GM12878 (cell line): ENCODE data around the gene NOS3. TPM values are rescaled to one million over a fixed set of nuclear protein-coding genes. Genes with fewer than 3 reads are reported as not detected.

Source experiments
- ATAC-seq: fragments of 200-7000 bp; cut with Tn5 transposase; 3 replicates; pipeline ENCODE4 v1.9.1; 2020; ENCODE audit warnings: mild to moderate bottlenecking, moderate library complexity
- BruUV-seq: library from RNA; stranded (reverse); fragments of 400-500 nt; replicated peaks from 2 replicates; lab custom pipeline; 2021; lab: Mats Ljungman, UMichigan
- CTCF ChIA-PET: fragments of 300-600 bp; sonication (Branson Sonifier 250); formaldehyde crosslinking; extraction: SDS; loops from one replicate; lab custom pipeline; 2021; ENCODE audit warnings: inconsistent platforms; lab: Yijun Ruan, JAX
- POLR2A ChIA-PET: fragments of 350-600 bp; formaldehyde crosslinking; extraction: SDS; loops from one replicate; lab custom pipeline; 2021; ENCODE audit warnings: inconsistent platforms; lab: Charles Lee
- RAD21 ChIA-PET: fragments of 300-600 bp; sonication (Branson Sonifier 250); formaldehyde crosslinking; loops from one replicate; lab custom pipeline; 2023; ENCODE audit warnings: antibody characterized with exemption; ENCODE audit not compliant: unreplicated experiment; lab: Charles Lee
- SMC1A ChIA-PET: fragments of 300-600 bp; sonication (Branson Sonifier 250); formaldehyde crosslinking; loops from one replicate; lab custom pipeline; 2023; ENCODE audit not compliant: unreplicated experiment, uncharacterized antibody; lab: Charles Lee
- DNase-seq: peaks from one replicate; pipeline ENCODE4 v3.0.0-alpha.2; 2011; ENCODE audit warnings: low read depth, low spot score
- FAIRE-seq: peaks from 3 replicates; lab custom pipeline; 2011; peaks lifted over from hg19 to GRCh38; lab: Jason Lieb, UNC
- H2AFZ ChIP-seq: 2 replicates; pipeline ENCODE4 v1.6.0; 2011; ENCODE audit warnings: low read depth, low read length, control low read depth; ENCODE audit not compliant: control insufficient read depth
- H3K27ac ChIP-seq: 2 replicates; pipeline ENCODE4 v1.5.1; 2011; ENCODE audit warnings: control low read depth; ENCODE audit not compliant: control insufficient read depth, insufficient read depth
- H3K27me3 ChIP-seq, 2 experiments: replicated peaks in 1 of 2; 2 replicates each; pipeline versions ENCODE4 v1.6.0 to v1.6.1; 2011; ENCODE audit warnings: low read length in 1 of 2; ENCODE audit not compliant: control insufficient read depth in 2 of 2, insufficient read depth in 2 of 2
- H3K36me3 ChIP-seq, 2 experiments: 2 replicates each; pipeline ENCODE4 v1.5.1; 2011; ENCODE audit warnings: low read length in 1 of 2; ENCODE audit not compliant: control insufficient read depth in 2 of 2, insufficient read depth in 2 of 2
- H3K4me1 ChIP-seq: 2 replicates; pipeline ENCODE4 v1.6.1; 2011; ENCODE audit warnings: mild to moderate bottlenecking, low read length, moderate library complexity, mixed read lengths; ENCODE audit not compliant: control insufficient read depth, insufficient read depth
- H3K4me2 ChIP-seq: 2 replicates; pipeline ENCODE4 v1.6.0; 2011; ENCODE audit warnings: control low read depth; ENCODE audit not compliant: control insufficient read depth, insufficient read depth
- H3K4me3 ChIP-seq: fragments of 200-600 bp; sonication (generic); 2 replicates; pipeline ENCODE4 v1.5.1; 2016
- H3K79me2 ChIP-seq: 2 replicates; pipeline ENCODE4 v1.6.0; 2011; ENCODE audit warnings: low read length; ENCODE audit not compliant: control insufficient read depth, insufficient read depth
- H3K9ac ChIP-seq: 2 replicates; pipeline ENCODE4 v1.8.0; 2011; ENCODE audit warnings: low read length, control low read depth, mixed read lengths; ENCODE audit not compliant: control insufficient read depth, insufficient read depth
- H3K9me3 ChIP-seq: replicated peaks from 3 replicates; pipeline ENCODE4 v1.5.1; 2011; ENCODE audit warnings: mild to moderate bottlenecking, low read length; ENCODE audit not compliant: control insufficient read depth, insufficient read depth
- H4K20me1 ChIP-seq: 2 replicates; pipeline ENCODE4 v1.6.0; 2011; ENCODE audit not compliant: control insufficient read depth, insufficient read depth
- CTCF ChIP-seq, 3 experiments: IDR thresholded peaks in 2 of 3; conservative IDR thresholded peaks in 1 of 3; 2 replicates each; pipeline ENCODE4 v1.5.1; 2011; ENCODE audit warnings: low read depth in 3 of 3, low read length in 3 of 3, mild to moderate bottlenecking in 3 of 3, control low read depth in 2 of 3, moderate library complexity in 2 of 3, inconsistent platforms in 1 of 3, mixed read lengths in 1 of 3; ENCODE audit not compliant: control insufficient read depth in 2 of 3, insufficient read depth in 1 of 3; ENCODE audit errors: extremely low read depth in 1 of 3
- DPF2 ChIP-seq: fragments of 450-650 bp; IDR thresholded peaks from 2 replicates; pipeline ENCODE4 v1.6.1; 2017; ENCODE audit warnings: mild to moderate bottlenecking
- EZH2 ChIP-seq: IDR thresholded peaks from 2 replicates; pipeline ENCODE4 v1.6.1; 2012; ENCODE audit warnings: low read depth, mild to moderate bottlenecking, control low read depth, inconsistent platforms, low read length, borderline replicate concordance; ENCODE audit not compliant: control insufficient read depth
- MEF2A ChIP-seq: IDR thresholded peaks from 2 replicates; pipeline ENCODE4 v1.6.1; 2011; ENCODE audit warnings: low read depth, mild to moderate bottlenecking, low read length, moderate library complexity; ENCODE audit not compliant: insufficient read depth
- PAX8 ChIP-seq: fragments of 450-650 bp; IDR thresholded peaks from 2 replicates; pipeline ENCODE4 v1.6.1; 2017; ENCODE audit warnings: mild to moderate bottlenecking, moderate library complexity
- POLR2AphosphoS5 ChIP-seq: IDR thresholded peaks from 2 replicates; pipeline ENCODE4 v1.6.1; 2011; ENCODE audit warnings: mild to moderate bottlenecking, low read length, inconsistent platforms
- RAD21 ChIP-seq: IDR thresholded peaks from 2 replicates; pipeline ENCODE4 v1.6.1; 2011; ENCODE audit warnings: mild to moderate bottlenecking, low read depth, low read length, moderate library complexity; ENCODE audit not compliant: insufficient read depth
- SMC3 ChIP-seq: IDR thresholded peaks from 2 replicates; pipeline ENCODE4 v1.6.1; 2011; ENCODE audit warnings: low read length, improper control_type of control experiment, borderline replicate concordance
- TCF12 ChIP-seq: IDR thresholded peaks from 2 replicates; pipeline ENCODE4 v1.6.1; 2011; ENCODE audit warnings: low read depth, mild to moderate bottlenecking, low read length
- YBX1 ChIP-seq: fragments of 450-650 bp; IDR thresholded peaks from 2 replicates; pipeline ENCODE4 v1.6.1; 2016; ENCODE audit warnings: antibody characterized with exemption
- YY1 ChIP-seq: IDR thresholded peaks from 2 replicates; pipeline ENCODE4 v1.6.1; 2011; ENCODE audit warnings: low read depth, mild to moderate bottlenecking, low read length
- ZNF384 ChIP-seq: IDR thresholded peaks from 2 replicates; pipeline ENCODE4 v1.6.1; 2012; ENCODE audit warnings: low read depth, mild to moderate bottlenecking, low read length, improper control_type of control experiment, borderline replicate concordance
- WGBS: methylation state at CpG from one replicate; pipeline ENCODE4 v1.1.6; 2016; ENCODE audit warnings: low lambda C conversion rate; ENCODE audit not compliant: insufficient replicate concordance, insufficient coverage; ENCODE audit errors: missing lambda C conversion rate; 5-methylcytosine and 5-hydroxymethylcytosine counted together
- in situ Hi-C: fragments of 300-500 bp; cut with MboI; formaldehyde crosslinking; loops from 9 replicates; pipeline ENCODE4 v1.14.3; 2018; ENCODE audit warnings: mixed read lengths
- intact Hi-C: fragments of 100-400 bp; cut with micrococcal nuclease; formaldehyde crosslinking; loops from one replicate; pipeline ENCODE4 v1.14.2; 2022; ENCODE audit not compliant: unreplicated experiment
- polyA plus RNA-seq, 11 experiments: library from polyadenylated mRNA; depleted of rRNA in 4 of 11; unstranded in 6 of 11; stranded (reverse) in 5 of 11; fragments of >200 nt; fragmentation: Nextera tagmentation in 4 of 11; fragmentation: Illumina TruSeq in 1 of 11; extraction: Ambion mirVana in 4 of 11; extraction: Trizol in 1 of 11; gene quantifications; 1 replicate in 1 of 11; 2 replicates in 10 of 11; pipeline versions ENCODE4 v1.2.1 to v1.2.3, GENCODE V29; 2011 to 2016; ENCODE audit warnings: inconsistent platforms in 2 of 11, missing spikeins in 2 of 11, low read depth in 1 of 11
- total RNA-seq, 4 experiments: library from RNA; depleted of rRNA in 3 of 4; stranded (reverse); fragments of >200 nt in 3 of 4; fragmentation: Illumina TruSeq in 1 of 4; extraction: Trizol in 1 of 4; gene quantifications; 2 replicates each; pipeline versions ENCODE4 v1.2.1 to v1.2.3, GENCODE V29; 2013 to 2021
- TF ChIP-seq, protein P1 (sequence below): fragments of 450-650 bp; IDR thresholded peaks from 2 replicates; pipeline ENCODE4 v1.6.1; 2014; ENCODE audit warnings: mild to moderate bottlenecking

Gene NOS3
- total and polyA plus RNA-seq, 10 of the 15 experiments (the other 5 are each of a cell fraction or from before 2014, with no cell fraction given), result 0.06 to 0.92 (median 0.30) TPM; not detected in 3

- FAIRE-seq, result no peak
- in situ Hi-C loops, result no loop called here
These were observed 28.0 kb upstream of the NOS3 start for GRCh38 chr7:150962553-150963399.

More at GRCh38 chr7:150962553-150963399, 28.0 kb upstream of the NOS3 start:
- Histone ChIP-seq H3K27ac (no peak overlapping the region), H3K36me3 (no peaks in the 10 kb centered on the region), H4K20me1 (no peaks in the 10 kb centered on the region), H3K4me1 (no peaks in the 10 kb centered on the region), H3K27me3 (no peaks in the 10 kb centered on the region; a peak in 2 of 4 replicates), H3K79me2 (no peaks in the 10 kb centered on the region), H2AFZ (no peak overlapping the region), H3K4me3 (no peak overlapping the region), H3K4me2 (no peak overlapping the region), H3K9me3 (no peaks in the 10 kb centered on the region), H3K9ac (no peak overlapping the region)
- no TSS peak for BruUV-seq
- intact Hi-C loops, result loop anchor here (1.0 to 2.0 kb wide), 3 partner anchors 22 to 46 kb away; no protein-coding TSS in a partner anchor
- no peak for DNase-seq
- SMC1A ChIA-PET, result interaction anchor here (1.0 to 1.3 kb wide), 4 partner anchors 16 to 146 kb away, joined by 3 to 5 read pairs (median 3); no protein-coding TSS in a partner anchor
- POLR2A ChIA-PET, result no interaction called here
- RAD21 ChIA-PET, result interaction anchor here (0.6 to 1.6 kb wide), 8 partner anchors 18 to 184 kb away, joined by 3 to 5 read pairs (median 3); no protein-coding TSS in a partner anchor
- peak; percentile 97 for ATAC-seq
- 25% methylated on average over 22 of the region's 23 CpGs for WGBS
- CTCF ChIA-PET, result interaction anchor here (0.6 to 2.0 kb wide), 14 partner anchors 14 to 184 kb away, joined by 3 to 29 read pairs (median 4); partner anchors contain the start of gene NOS3
- TF ChIP-seq SMC3, result peak; percentile 62; the same call in 1 of the 2 replicates
- TF ChIP-seq, protein P1, sequence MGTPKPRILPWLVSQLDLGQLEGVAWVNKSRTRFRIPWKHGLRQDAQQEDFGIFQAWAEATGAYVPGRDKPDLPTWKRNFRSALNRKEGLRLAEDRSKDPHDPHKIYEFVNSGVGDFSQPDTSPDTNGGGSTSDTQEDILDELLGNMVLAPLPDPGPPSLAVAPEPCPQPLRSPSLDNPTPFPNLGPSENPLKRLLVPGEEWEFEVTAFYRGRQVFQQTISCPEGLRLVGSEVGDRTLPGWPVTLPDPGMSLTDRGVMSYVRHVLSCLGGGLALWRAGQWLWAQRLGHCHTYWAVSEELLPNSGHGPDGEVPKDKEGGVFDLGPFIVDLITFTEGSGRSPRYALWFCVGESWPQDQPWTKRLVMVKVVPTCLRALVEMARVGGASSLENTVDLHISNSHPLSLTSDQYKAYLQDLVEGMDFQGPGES, result no peak
- TF ChIP-seq POLR2AphosphoS5, result no peak
- TF ChIP-seq YBX1, result no peak
- TF ChIP-seq EZH2, result no peak
- no peak for TF ChIP-seq DPF2
- TF ChIP-seq YY1, result peak; percentile 42; the same call in 1 of the 2 replicates
- TF ChIP-seq TCF12, result 0 out of 2 replicates have a peak, but pooled peaks have one; percentile 15
- TF ChIP-seq CTCF (IDR thresholded peaks at IDR 0.05 in 2 of 3, conservative IDR thresholded peaks at IDR 0.05 in 1 of 3; ENCODE audit: control insufficient read depth in 2 of 3, extremely low read depth in 1 of 3, insufficient read depth in 1 of 3, low read depth in 3 of 3, low read length in 3 of 3), result peak; percentile 91 to 95 (median 93)
- TF ChIP-seq MEF2A, result no peak
- no peak for TF ChIP-seq PAX8
- no peak for TF ChIP-seq ZNF384
- peak; percentile 88 for TF ChIP-seq RAD21
